ENCODE results near the gene ANKMY1. TPM values are rescaled to one million over a fixed set of nuclear protein-coding genes. Genes with fewer than 3 reads are reported as not detected.
A peak's percentile ranks its signal among the peaks of the same experiment; 100 is the strongest.

ANKMY1 gene
- total and polyA plus RNA-seq, 4 donors: 9.3 to 34.8 (median 14.8) TPM

DNA sequence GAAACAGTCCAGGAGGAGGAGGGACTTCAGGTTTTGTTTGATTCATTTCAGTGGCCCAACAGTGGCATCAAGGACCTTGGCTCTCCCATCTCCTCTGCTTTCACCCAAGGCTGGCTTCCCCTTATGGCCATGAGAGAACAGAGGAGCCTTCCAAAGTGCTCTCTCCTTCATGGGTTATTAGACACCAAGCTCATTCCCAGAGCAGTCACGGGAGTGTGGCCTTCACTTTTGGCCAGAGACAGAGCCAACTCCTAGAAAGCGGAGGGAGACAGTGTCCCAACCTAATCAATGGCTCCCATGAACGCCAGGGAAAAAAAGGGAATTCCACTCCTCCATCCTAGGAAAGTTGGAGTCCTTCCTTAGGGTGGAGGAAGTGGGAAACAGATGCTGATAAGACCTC lies 1.5 kb upstream of the ANKMY1 start:
- no peak overlapping the region for H3K4me3 ChIP-seq
- DNase-seq: no peak
- no peak overlapping the region for H3K9ac ChIP-seq (ENCODE audit: insufficient read depth in 1 of 2, low read length in 2 of 2)
- TF ChIP-seq CTCF (IDR thresholded peaks at IDR 0.05; ENCODE audit: control extremely low read depth, extremely low read depth): no peak
- peaks cover 9 to 31% (median 16%) of the 10 kb centered on the region in 5 donors for H3K4me1 ChIP-seq (ENCODE audit: control insufficient read depth in 5 of 5, insufficient read depth in 5 of 5, low read length in 5 of 5)
- H3K27me3 ChIP-seq (ENCODE audit: control insufficient read depth in 3 of 3, insufficient read depth in 3 of 3, low read length in 2 of 3): no peaks in the 10 kb centered on the region
- H3K27ac ChIP-seq (ENCODE audit: low read depth in 1 of 2, low read length in 1 of 2): no peak overlapping the region
- WGBS, 2 donors: 97 to 98% methylated on average over 3 of the region's 3 CpGs
- H3K9me3 ChIP-seq (ENCODE audit: control insufficient read depth in 4 of 4, insufficient read depth in 3 of 4, low read length in 3 of 4): no peaks in the 10 kb centered on the region
- no peak for ATAC-seq (ENCODE audit: insufficient read depth, low FRiP score)
- H3K36me3 ChIP-seq (ENCODE audit: control insufficient read depth in 4 of 4, insufficient read depth in 4 of 4, low read length in 4 of 4): peaks cover 0 to 4% (median 1%) of the 10 kb centered on the region in 4 donors

GRCh38 chr2:240558236-240558761 lies 511 bp upstream of the ANKMY1 start:
- Histone ChIP-seq H3K4me1 (ENCODE audit: control insufficient read depth in 5 of 5, insufficient read depth in 5 of 5, low read length in 5 of 5) (peaks cover 9 to 31% (median 16%) of the 10 kb centered on the region in 5 donors), H3K9me3 (ENCODE audit: control insufficient read depth in 4 of 4, insufficient read depth in 3 of 4, low read length in 3 of 4) (no peaks in the 10 kb centered on the region), H3K27ac (ENCODE audit: low read depth in 1 of 2, low read length in 1 of 2) (no peak overlapping the region), H3K36me3 (ENCODE audit: control insufficient read depth in 4 of 4, insufficient read depth in 4 of 4, low read length in 4 of 4) (peaks cover 0 to 9% (median 2%) of the 10 kb centered on the region in 4 donors), H3K4me3 (no peak overlapping the region), H3K27me3 (ENCODE audit: control insufficient read depth in 3 of 3, insufficient read depth in 3 of 3, low read length in 2 of 3) (no peaks in the 10 kb centered on the region), H3K9ac (ENCODE audit: insufficient read depth in 1 of 2, low read length in 2 of 2) (no peak overlapping the region)
- ATAC-seq (ENCODE audit: insufficient read depth, low FRiP score) (no peak), DNase-seq (peak in 1 of 3 donors; percentile 9)
- no peak for TF ChIP-seq CTCF (IDR thresholded peaks at IDR 0.05; ENCODE audit: control extremely low read depth, extremely low read depth)
- WGBS, 2 donors: 82 to 83% methylated on average over 18 of the region's 18 CpGs

DNA sequence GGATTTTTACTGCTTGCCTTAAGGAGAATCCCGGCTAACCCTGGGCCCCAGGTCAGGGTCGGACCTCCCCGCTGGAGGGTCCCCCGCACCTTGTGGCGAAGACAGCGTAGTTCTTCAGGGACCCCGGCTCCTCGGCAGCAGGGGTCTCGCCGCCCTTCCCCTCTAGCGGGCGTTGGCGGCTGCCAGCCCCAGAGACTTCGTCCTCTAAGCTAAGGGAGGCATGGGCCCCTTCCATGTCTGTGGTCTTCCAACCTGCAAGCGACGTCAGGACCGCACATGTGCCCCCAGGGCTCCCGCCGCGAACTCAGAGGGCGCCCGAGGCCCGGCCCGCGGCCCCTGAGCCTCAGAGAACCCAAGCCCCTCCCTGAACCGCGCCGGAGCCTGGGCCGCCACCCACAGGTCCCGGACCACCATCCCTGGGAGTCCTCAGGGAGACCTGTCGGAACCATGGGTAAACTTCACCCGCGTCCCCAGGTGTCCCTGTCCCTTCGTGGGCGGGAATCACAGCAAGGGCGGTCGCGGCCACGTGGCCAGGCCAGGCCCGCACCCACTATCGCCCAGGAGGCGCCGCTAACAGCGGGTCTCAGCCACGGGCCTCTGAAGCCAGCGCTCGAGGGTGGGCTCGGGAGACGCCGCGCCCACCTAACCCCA lies 562 bp downstream of the ANKMY1 start:
- ATAC-seq (ENCODE audit: insufficient read depth, low FRiP score) (no peak), DNase-seq (peak in 2 of 3 donors; percentile 2 to 38)
- Histone ChIP-seq H3K4me3 (no peak overlapping the region), H3K9ac (ENCODE audit: insufficient read depth in 1 of 2, low read length in 2 of 2) (no peak overlapping the region), H3K36me3 (ENCODE audit: control insufficient read depth in 4 of 4, insufficient read depth in 4 of 4, low read length in 4 of 4) (peaks cover 0 to 14% (median 4%) of the 10 kb centered on the region in 4 donors), H3K9me3 (ENCODE audit: control insufficient read depth in 4 of 4, insufficient read depth in 3 of 4, low read length in 3 of 4) (no peaks in the 10 kb centered on the region), H3K27me3 (ENCODE audit: control insufficient read depth in 3 of 3, insufficient read depth in 3 of 3, low read length in 2 of 3) (no peaks in the 10 kb centered on the region), H3K27ac (ENCODE audit: low read depth in 1 of 2, low read length in 1 of 2) (no peak overlapping the region), H3K4me1 (ENCODE audit: control insufficient read depth in 5 of 5, insufficient read depth in 5 of 5, low read length in 5 of 5) (peaks cover 9 to 31% (median 16%) of the 10 kb centered on the region in 5 donors)
- 35 to 36% methylated on average over 49 to 51 of the region's 51 CpGs for WGBS, 2 donors
- TF ChIP-seq CTCF (IDR thresholded peaks at IDR 0.05; ENCODE audit: control extremely low read depth, extremely low read depth): no peak
